ENCODE measurements around the gene PRMT7. TPM values are rescaled to one million over a fixed set of nuclear protein-coding genes. Genes with fewer than 3 reads are reported as not detected.

PRMT7 gene
- total and polyA plus RNA-seq, 2 of the 8 experiments (the other 6 are each of a cell fraction or from before 2014, with no cell fraction given): 48.2 to 49.3 TPM

DNA sequence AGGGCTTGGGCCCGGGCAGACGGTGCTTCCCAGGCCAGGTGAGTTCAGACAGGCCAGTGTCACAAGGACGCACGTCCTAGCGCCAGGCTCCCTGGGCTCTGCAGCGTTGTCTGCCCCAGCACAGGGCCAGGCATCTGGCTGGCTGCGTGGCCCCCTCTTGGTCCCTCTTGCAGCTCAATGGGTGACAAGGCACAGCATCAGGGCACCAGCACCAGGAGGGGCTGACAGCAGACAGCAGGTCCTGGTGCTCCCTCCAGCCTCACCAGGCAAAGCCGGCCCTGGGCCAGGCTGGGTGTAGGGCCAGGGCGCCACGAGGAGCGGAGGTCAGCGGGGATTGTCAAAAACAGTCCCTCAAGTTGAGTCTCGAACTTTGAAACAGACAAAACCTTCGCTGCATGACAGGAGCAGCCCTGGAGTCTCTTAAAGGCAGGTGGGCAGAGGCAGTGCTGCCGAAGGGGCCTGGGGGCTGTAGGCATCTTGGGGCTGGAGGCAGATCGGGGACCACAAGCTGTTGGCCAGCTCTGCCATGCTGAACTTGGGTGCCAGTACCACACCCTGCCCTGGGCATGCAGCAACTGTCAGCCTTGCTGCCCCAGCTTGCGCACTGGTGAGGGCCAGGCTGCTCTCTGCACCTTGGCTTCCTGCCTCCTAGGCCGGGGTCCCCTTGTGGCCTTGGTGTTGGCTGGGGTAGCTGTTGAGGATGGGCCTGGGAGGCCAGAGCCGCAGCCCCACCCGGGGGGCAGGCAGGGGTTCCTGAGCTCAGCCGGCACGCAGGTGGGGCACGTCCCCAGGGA, 48.8 kb downstream of the PRMT7 start (continued):
- TF ChIP-seq CEBPB (IDR thresholded peaks at IDR 0.05; ENCODE audit: low read depth, low read length) (no peak), JUN (IDR thresholded peaks at IDR 0.05; ENCODE audit: low read depth, low read length) (no peak), TAF1 (IDR thresholded peaks at IDR 0.05; ENCODE audit: low read depth, low read length) (no peak), CHD1 (IDR thresholded peaks at IDR 0.05; ENCODE audit: low read depth, low read length) (no peak), RAD21 (IDR thresholded peaks at IDR 0.05 in 1 of 2, conservative IDR thresholded peaks at IDR 0.05 in 1 of 2; ENCODE audit: low read depth in 2 of 2, low read length in 2 of 2) (no peak), SIN3A (conservative IDR thresholded peaks at IDR 0.05 in 1 of 2, IDR thresholded peaks at IDR 0.05 in 1 of 2; ENCODE audit: low read depth in 1 of 2, low read length in 2 of 2) (no peak)
- TF ChIP-seq, protein P1, sequence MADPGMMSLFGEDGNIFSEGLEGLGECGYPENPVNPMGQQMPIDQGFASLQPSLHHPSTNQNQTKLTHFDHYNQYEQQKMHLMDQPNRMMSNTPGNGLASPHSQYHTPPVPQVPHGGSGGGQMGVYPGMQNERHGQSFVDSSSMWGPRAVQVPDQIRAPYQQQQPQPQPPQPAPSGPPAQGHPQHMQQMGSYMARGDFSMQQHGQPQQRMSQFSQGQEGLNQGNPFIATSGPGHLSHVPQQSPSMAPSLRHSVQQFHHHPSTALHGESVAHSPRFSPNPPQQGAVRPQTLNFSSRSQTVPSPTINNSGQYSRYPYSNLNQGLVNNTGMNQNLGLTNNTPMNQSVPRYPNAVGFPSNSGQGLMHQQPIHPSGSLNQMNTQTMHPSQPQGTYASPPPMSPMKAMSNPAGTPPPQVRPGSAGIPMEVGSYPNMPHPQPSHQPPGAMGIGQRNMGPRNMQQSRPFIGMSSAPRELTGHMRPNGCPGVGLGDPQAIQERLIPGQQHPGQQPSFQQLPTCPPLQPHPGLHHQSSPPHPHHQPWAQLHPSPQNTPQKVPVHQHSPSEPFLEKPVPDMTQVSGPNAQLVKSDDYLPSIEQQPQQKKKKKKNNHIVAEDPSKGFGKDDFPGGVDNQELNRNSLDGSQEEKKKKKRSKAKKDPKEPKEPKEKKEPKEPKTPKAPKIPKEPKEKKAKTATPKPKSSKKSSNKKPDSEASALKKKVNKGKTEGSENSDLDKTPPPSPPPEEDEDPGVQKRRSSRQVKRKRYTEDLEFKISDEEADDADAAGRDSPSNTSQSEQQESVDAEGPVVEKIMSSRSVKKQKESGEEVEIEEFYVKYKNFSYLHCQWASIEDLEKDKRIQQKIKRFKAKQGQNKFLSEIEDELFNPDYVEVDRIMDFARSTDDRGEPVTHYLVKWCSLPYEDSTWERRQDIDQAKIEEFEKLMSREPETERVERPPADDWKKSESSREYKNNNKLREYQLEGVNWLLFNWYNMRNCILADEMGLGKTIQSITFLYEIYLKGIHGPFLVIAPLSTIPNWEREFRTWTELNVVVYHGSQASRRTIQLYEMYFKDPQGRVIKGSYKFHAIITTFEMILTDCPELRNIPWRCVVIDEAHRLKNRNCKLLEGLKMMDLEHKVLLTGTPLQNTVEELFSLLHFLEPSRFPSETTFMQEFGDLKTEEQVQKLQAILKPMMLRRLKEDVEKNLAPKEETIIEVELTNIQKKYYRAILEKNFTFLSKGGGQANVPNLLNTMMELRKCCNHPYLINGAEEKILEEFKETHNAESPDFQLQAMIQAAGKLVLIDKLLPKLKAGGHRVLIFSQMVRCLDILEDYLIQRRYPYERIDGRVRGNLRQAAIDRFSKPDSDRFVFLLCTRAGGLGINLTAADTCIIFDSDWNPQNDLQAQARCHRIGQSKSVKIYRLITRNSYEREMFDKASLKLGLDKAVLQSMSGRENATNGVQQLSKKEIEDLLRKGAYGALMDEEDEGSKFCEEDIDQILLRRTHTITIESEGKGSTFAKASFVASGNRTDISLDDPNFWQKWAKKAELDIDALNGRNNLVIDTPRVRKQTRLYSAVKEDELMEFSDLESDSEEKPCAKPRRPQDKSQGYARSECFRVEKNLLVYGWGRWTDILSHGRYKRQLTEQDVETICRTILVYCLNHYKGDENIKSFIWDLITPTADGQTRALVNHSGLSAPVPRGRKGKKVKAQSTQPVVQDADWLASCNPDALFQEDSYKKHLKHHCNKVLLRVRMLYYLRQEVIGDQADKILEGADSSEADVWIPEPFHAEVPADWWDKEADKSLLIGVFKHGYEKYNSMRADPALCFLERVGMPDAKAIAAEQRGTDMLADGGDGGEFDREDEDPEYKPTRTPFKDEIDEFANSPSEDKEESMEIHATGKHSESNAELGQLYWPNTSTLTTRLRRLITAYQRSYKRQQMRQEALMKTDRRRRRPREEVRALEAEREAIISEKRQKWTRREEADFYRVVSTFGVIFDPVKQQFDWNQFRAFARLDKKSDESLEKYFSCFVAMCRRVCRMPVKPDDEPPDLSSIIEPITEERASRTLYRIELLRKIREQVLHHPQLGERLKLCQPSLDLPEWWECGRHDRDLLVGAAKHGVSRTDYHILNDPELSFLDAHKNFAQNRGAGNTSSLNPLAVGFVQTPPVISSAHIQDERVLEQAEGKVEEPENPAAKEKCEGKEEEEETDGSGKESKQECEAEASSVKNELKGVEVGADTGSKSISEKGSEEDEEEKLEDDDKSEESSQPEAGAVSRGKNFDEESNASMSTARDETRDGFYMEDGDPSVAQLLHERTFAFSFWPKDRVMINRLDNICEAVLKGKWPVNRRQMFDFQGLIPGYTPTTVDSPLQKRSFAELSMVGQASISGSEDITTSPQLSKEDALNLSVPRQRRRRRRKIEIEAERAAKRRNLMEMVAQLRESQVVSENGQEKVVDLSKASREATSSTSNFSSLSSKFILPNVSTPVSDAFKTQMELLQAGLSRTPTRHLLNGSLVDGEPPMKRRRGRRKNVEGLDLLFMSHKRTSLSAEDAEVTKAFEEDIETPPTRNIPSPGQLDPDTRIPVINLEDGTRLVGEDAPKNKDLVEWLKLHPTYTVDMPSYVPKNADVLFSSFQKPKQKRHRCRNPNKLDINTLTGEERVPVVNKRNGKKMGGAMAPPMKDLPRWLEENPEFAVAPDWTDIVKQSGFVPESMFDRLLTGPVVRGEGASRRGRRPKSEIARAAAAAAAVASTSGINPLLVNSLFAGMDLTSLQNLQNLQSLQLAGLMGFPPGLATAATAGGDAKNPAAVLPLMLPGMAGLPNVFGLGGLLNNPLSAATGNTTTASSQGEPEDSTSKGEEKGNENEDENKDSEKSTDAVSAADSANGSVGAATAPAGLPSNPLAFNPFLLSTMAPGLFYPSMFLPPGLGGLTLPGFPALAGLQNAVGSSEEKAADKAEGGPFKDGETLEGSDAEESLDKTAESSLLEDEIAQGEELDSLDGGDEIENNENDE (IDR thresholded peaks at IDR 0.05; ENCODE audit: insufficient replicate concordance, low read length): no peak
